Measurements from ENCODE around the gene BRINP2.

Gene BRINP2

GRCh38 chr1:177170756-177171535 is at the start of gene BRINP2:
Gene BRINP2, plus strand, starts transcription at chr1:177170958. Its CDS starts 58,919 bp downstream, at chr1:177229877.
- no peaks in the 10 kb centered on the region for H3K4me1 ChIP-seq (ENCODE audit: control insufficient read depth, insufficient read depth, low read length)
- H3K9ac ChIP-seq (ENCODE audit: low read length): no peak within 1 kb of the TSS
- peaks cover 10% of the 10 kb centered on the region for H3K27me3 ChIP-seq (ENCODE audit: control insufficient read depth, insufficient read depth, low read length)
- H3K36me3 ChIP-seq (ENCODE audit: control insufficient read depth, insufficient read depth, low read length): no peaks in the 10 kb centered on the region
- peak within 1 kb of the TSS; percentile 50 for H3K4me3 ChIP-seq (ENCODE audit: low read length)
- no peak within 1 kb of the TSS for H3K27ac ChIP-seq (ENCODE audit: low read depth, low read length)

- Histone ChIP-seq H3K36me3 (ENCODE audit: control insufficient read depth, insufficient read depth, low read length) (no peaks in the 10 kb centered on the region), H3K4me3 (ENCODE audit: low read length) (no peak overlapping the region), H3K27ac (ENCODE audit: low read depth, low read length) (no peak overlapping the region), H3K9ac (ENCODE audit: low read length) (no peak overlapping the region), H3K27me3 (ENCODE audit: control insufficient read depth, insufficient read depth, low read length) (no peaks in the 10 kb centered on the region), H3K4me1 (ENCODE audit: control insufficient read depth, insufficient read depth, low read length) (no peaks in the 10 kb centered on the region)
These were observed 48.1 kb upstream of the BRINP2 start for GRCh38 chr1:177122461-177123251.

GRCh38 chr1:177124577-177125278 is 46.0 kb upstream of the BRINP2 start:
- H3K27me3 ChIP-seq (ENCODE audit: control insufficient read depth, insufficient read depth, low read length): no peaks in the 10 kb centered on the region
- no peak overlapping the region for H3K9ac ChIP-seq (ENCODE audit: low read length)
- no peaks in the 10 kb centered on the region for H3K36me3 ChIP-seq (ENCODE audit: control insufficient read depth, insufficient read depth, low read length)
- H3K27ac ChIP-seq (ENCODE audit: low read depth, low read length): no peak overlapping the region
- no peak overlapping the region for H3K4me3 ChIP-seq (ENCODE audit: low read length)
- no peaks in the 10 kb centered on the region for H3K4me1 ChIP-seq (ENCODE audit: control insufficient read depth, insufficient read depth, low read length)

- H3K4me1 ChIP-seq (ENCODE audit: control insufficient read depth, insufficient read depth, low read length): no peaks in the 10 kb centered on the region
These were observed 44.5 kb upstream of the BRINP2 start for GRCh38 chr1:177126267-177126666.

GRCh38 chr1:177128665-177129281 is 42.0 kb upstream of the BRINP2 start:
- no peaks in the 10 kb centered on the region for H3K4me1 ChIP-seq (ENCODE audit: control insufficient read depth, insufficient read depth, low read length)
- H3K27me3 ChIP-seq (ENCODE audit: control insufficient read depth, insufficient read depth, low read length): no peaks in the 10 kb centered on the region
- H3K4me3 ChIP-seq (ENCODE audit: low read length): no peak overlapping the region
- no peak overlapping the region for H3K9ac ChIP-seq (ENCODE audit: low read length)
- no peaks in the 10 kb centered on the region for H3K36me3 ChIP-seq (ENCODE audit: control insufficient read depth, insufficient read depth, low read length)
- no peak overlapping the region for H3K27ac ChIP-seq (ENCODE audit: low read depth, low read length)

More at GRCh38 chr1:177126267-177126666, 44.5 kb upstream of the BRINP2 start:
- Histone ChIP-seq H3K9ac (ENCODE audit: low read length) (no peak overlapping the region), H3K27ac (ENCODE audit: low read depth, low read length) (no peak overlapping the region), H3K27me3 (ENCODE audit: control insufficient read depth, insufficient read depth, low read length) (no peaks in the 10 kb centered on the region), H3K4me3 (ENCODE audit: low read length) (no peak overlapping the region), H3K36me3 (ENCODE audit: control insufficient read depth, insufficient read depth, low read length) (no peaks in the 10 kb centered on the region)

GRCh38 chr1:177130451-177130945 is 40.3 kb upstream of the BRINP2 start:
- no peak overlapping the region for H3K9ac ChIP-seq (ENCODE audit: low read length)
- no peaks in the 10 kb centered on the region for H3K27me3 ChIP-seq (ENCODE audit: control insufficient read depth, insufficient read depth, low read length)
- no peak overlapping the region for H3K4me3 ChIP-seq (ENCODE audit: low read length)
- no peaks in the 10 kb centered on the region for H3K4me1 ChIP-seq (ENCODE audit: control insufficient read depth, insufficient read depth, low read length)
- H3K36me3 ChIP-seq (ENCODE audit: control insufficient read depth, insufficient read depth, low read length): no peaks in the 10 kb centered on the region
- H3K27ac ChIP-seq (ENCODE audit: low read depth, low read length): no peak overlapping the region

GRCh38 chr1:177131723-177132122 is 39.0 kb upstream of the BRINP2 start:
- Histone ChIP-seq H3K27me3 (ENCODE audit: control insufficient read depth, insufficient read depth, low read length) (no peaks in the 10 kb centered on the region), H3K4me3 (ENCODE audit: low read length) (no peak overlapping the region), H3K4me1 (ENCODE audit: control insufficient read depth, insufficient read depth, low read length) (no peaks in the 10 kb centered on the region), H3K9ac (ENCODE audit: low read length) (no peak overlapping the region), H3K27ac (ENCODE audit: low read depth, low read length) (no peak overlapping the region), H3K36me3 (ENCODE audit: control insufficient read depth, insufficient read depth, low read length) (no peaks in the 10 kb centered on the region)

GRCh38 chr1:177132141-177132540 is 38.6 kb upstream of the BRINP2 start:
- no peaks in the 10 kb centered on the region for H3K36me3 ChIP-seq (ENCODE audit: control insufficient read depth, insufficient read depth, low read length)
- H3K27ac ChIP-seq (ENCODE audit: low read depth, low read length): no peak overlapping the region
- H3K4me3 ChIP-seq (ENCODE audit: low read length): no peak overlapping the region
- no peak overlapping the region for H3K9ac ChIP-seq (ENCODE audit: low read length)
- H3K27me3 ChIP-seq (ENCODE audit: control insufficient read depth, insufficient read depth, low read length): no peaks in the 10 kb centered on the region
- H3K4me1 ChIP-seq (ENCODE audit: control insufficient read depth, insufficient read depth, low read length): no peaks in the 10 kb centered on the region

- Histone ChIP-seq H3K27ac (ENCODE audit: low read depth, low read length) (no peak overlapping the region), H3K9ac (ENCODE audit: low read length) (no peak overlapping the region), H3K27me3 (ENCODE audit: control insufficient read depth, insufficient read depth, low read length) (no peaks in the 10 kb centered on the region), H3K4me3 (ENCODE audit: low read length) (no peak overlapping the region), H3K4me1 (ENCODE audit: control insufficient read depth, insufficient read depth, low read length) (no peaks in the 10 kb centered on the region), H3K36me3 (ENCODE audit: control insufficient read depth, insufficient read depth, low read length) (no peaks in the 10 kb centered on the region)
These were observed 36.7 kb upstream of the BRINP2 start for GRCh38 chr1:177133977-177134538.

GRCh38 chr1:177135250-177135649 is 35.5 kb upstream of the BRINP2 start:
- Histone ChIP-seq H3K27ac (ENCODE audit: low read depth, low read length) (no peak overlapping the region), H3K4me3 (ENCODE audit: low read length) (no peak overlapping the region), H3K9ac (ENCODE audit: low read length) (no peak overlapping the region), H3K36me3 (ENCODE audit: control insufficient read depth, insufficient read depth, low read length) (no peaks in the 10 kb centered on the region), H3K4me1 (ENCODE audit: control insufficient read depth, insufficient read depth, low read length) (no peaks in the 10 kb centered on the region), H3K27me3 (ENCODE audit: control insufficient read depth, insufficient read depth, low read length) (no peaks in the 10 kb centered on the region)

- Histone ChIP-seq H3K36me3 (ENCODE audit: control insufficient read depth, insufficient read depth, low read length) (no peaks in the 10 kb centered on the region), H3K4me1 (ENCODE audit: control insufficient read depth, insufficient read depth, low read length) (no peaks in the 10 kb centered on the region), H3K4me3 (ENCODE audit: low read length) (no peak overlapping the region), H3K27ac (ENCODE audit: low read depth, low read length) (no peak overlapping the region), H3K9ac (ENCODE audit: low read length) (no peak overlapping the region), H3K27me3 (ENCODE audit: control insufficient read depth, insufficient read depth, low read length) (no peaks in the 10 kb centered on the region)
These were observed 32.9 kb upstream of the BRINP2 start for GRCh38 chr1:177137814-177138213.

All from rectal smooth muscle tissue (tissue), 1 donor.